Aorta (tissue), 5 donors: ENCODE results near the gene MTFR1L. TPM values are rescaled to one million over a fixed set of nuclear protein-coding genes. Genes with fewer than 3 reads are reported as not detected.

Source experiments
- ATAC-seq: fragments of 200-7000 bp; cut with Tn5 transposase; one replicate; pipeline ENCODE4 v1.9.1; 2022; ENCODE audit warnings: moderate library complexity; ENCODE audit not compliant: low FRiP score
- DNase-seq, 2 donors: peaks; one replicate each; pipeline ENCODE4 v3.0.0-alpha.2; 2020
- H3K27ac ChIP-seq, 2 donors: one replicate each; pipeline ENCODE4 v1.5.1; 2013; ENCODE audit warnings: low read length in 2 of 2, mild to moderate bottlenecking in 2 of 2, moderate library complexity in 2 of 2, control low read depth in 1 of 2, inconsistent platforms in 1 of 2, low read depth in 1 of 2
- H3K27me3 ChIP-seq, 2 donors: one replicate each; pipeline ENCODE4 v1.6.1; 2013; ENCODE audit warnings: control low read depth in 1 of 2, low read length in 1 of 2, mild to moderate bottlenecking in 1 of 2, moderate library complexity in 1 of 2; ENCODE audit not compliant: insufficient read depth in 2 of 2, control insufficient read depth in 1 of 2
- H3K36me3 ChIP-seq, 2 donors: one replicate each; pipeline ENCODE4 v1.6.1; 2013; ENCODE audit warnings: control low read depth in 1 of 2, low read length in 1 of 2, mild to moderate bottlenecking in 1 of 2; ENCODE audit not compliant: insufficient read depth in 2 of 2, control insufficient read depth in 1 of 2
- H3K4me1 ChIP-seq, 2 donors: one replicate each; pipeline ENCODE4 v1.6.1; 2013; ENCODE audit warnings: low read length in 2 of 2, control low read depth in 1 of 2, mild to moderate bottlenecking in 1 of 2, moderate library complexity in 1 of 2; ENCODE audit not compliant: insufficient read depth in 2 of 2, control insufficient read depth in 1 of 2
- H3K4me3 ChIP-seq, 2 donors: one replicate each; pipeline ENCODE4 v1.5.1; 2013; ENCODE audit warnings: low read length in 2 of 2, control low read depth in 1 of 2, mild to moderate bottlenecking in 1 of 2
- H3K9me3 ChIP-seq: one replicate; pipeline ENCODE4 v1.6.1; 2013; ENCODE audit warnings: mild to moderate bottlenecking, low read length; ENCODE audit not compliant: control insufficient read depth
- WGBS, 2 donors: extraction: QIAGEN DNeasy Blood & Tissue Kit; methylation state at CpG; one replicate each; pipeline ENCODE4 v1.1.7; 2013; 5-methylcytosine and 5-hydroxymethylcytosine counted together
- intact Hi-C, 2 donors: fragments of 100-400 bp; cut with DNase I; formaldehyde crosslinking; loops; one replicate each; pipeline versions ENCODE4 v1.14.2 to v1.15.0; 2022
- polyA plus RNA-seq, 2 donors: library from polyadenylated mRNA; stranded (reverse); fragments of 200-250 nt; gene quantifications; one replicate each; pipeline ENCODE4 v1.2.3, GENCODE V29; 2013
- total RNA-seq, 2 donors: library from RNA; stranded (reverse); fragmentation: NEBNext Ultra II Directional; extraction: Animal tissue kit (Norgen Biotek cat#: 25700); gene quantifications; one replicate each; pipeline ENCODE4 v1.2.1, GENCODE V29; 2021
- donor health status: healthy with polysubstance abuse.
- donor health status: Bipolar disorder and iron deficiency.
- donor health status: DM: no; HTN: no; CAD: no.
- donor health status: DM: no; HTN: no; CAD: no.
- donor health status: DM: yes; HTN: yes; CAD: no.

Gene MTFR1L
- total and polyA plus RNA-seq, 4 donors, result 52.2 to 72.3 (median 56.8) TPM

DNA sequence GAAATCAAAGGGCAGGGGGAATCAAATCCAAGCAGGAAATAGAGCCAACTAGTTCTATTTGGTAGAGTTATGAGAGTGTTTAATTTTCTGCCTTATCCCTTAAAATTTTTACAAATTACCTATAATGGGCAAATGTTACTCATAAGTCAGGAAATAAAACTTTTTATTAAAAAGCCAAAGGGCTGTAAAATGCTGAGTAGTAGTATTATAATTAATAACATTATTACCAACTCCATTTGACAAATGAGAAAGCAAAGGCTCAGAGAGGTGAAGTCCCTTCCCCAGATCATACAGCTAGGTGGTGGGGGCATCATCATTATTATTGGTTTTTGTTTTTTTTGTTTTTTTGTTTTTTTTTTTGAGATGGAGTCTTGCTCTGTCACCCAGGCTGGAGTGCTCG, 16.4 kb upstream of the MTFR1L start:
- no peak overlapping the region for H3K27ac ChIP-seq
- WGBS, 2 donors, result 90 to 93% methylated on average over 1 of the region's 1 CpG
- no peak for DNase-seq
- intact Hi-C loops, result loop anchor here (10.0 kb wide), 2 partner anchors 369 to 569 kb away; partner anchors contain the start of genes MACO1 (in 1 of the 2) and SYF2 (in 1 of the 2)
- H3K4me3 ChIP-seq, result no peak overlapping the region
- no peaks in the 10 kb centered on the region for H3K4me1 ChIP-seq
- ATAC-seq, result no peak
- no peaks in the 10 kb centered on the region for H3K9me3 ChIP-seq
- no peaks in the 10 kb centered on the region for H3K36me3 ChIP-seq
- no peaks in the 10 kb centered on the region for H3K27me3 ChIP-seq

GRCh38 chr1:25804244-25804963, 15.3 kb upstream of the MTFR1L start:
- no peaks in the 10 kb centered on the region for H3K4me1 ChIP-seq
- no peak overlapping the region for H3K4me3 ChIP-seq
- ATAC-seq, result no peak
- intact Hi-C loops, result loop anchor here (10.0 kb wide), 2 partner anchors 370 to 570 kb away; partner anchors contain the start of genes MACO1 (in 1 of the 2) and SYF2 (in 1 of the 2)
- no peaks in the 10 kb centered on the region for H3K27me3 ChIP-seq
- 62% methylated on average over 10 of the region's 10 CpGs for WGBS, 2 donors
- no peak overlapping the region for H3K27ac ChIP-seq
- peak in 1 of 2 donors; percentile 55 for DNase-seq
- no peaks in the 10 kb centered on the region for H3K9me3 ChIP-seq
- no peaks in the 10 kb centered on the region for H3K36me3 ChIP-seq

- WGBS, 2 donors, result 85 to 86% methylated on average over 15 of the region's 15 CpGs
- no peaks in the 10 kb centered on the region for H3K36me3 ChIP-seq
- H3K27ac ChIP-seq, result peak overlapping the region in 1 of 2 donors; percentile 85
- H3K27me3 ChIP-seq, result no peaks in the 10 kb centered on the region
- ATAC-seq (no peak), DNase-seq (peak in 1 of 2 donors; percentile 49)
- H3K4me1 ChIP-seq, result no peaks in the 10 kb centered on the region
- H3K9me3 ChIP-seq, result no peaks in the 10 kb centered on the region
- intact Hi-C loops, result loop anchor here (10.0 kb wide), 2 partner anchors 370 to 570 kb away; partner anchors contain the start of genes MACO1 (in 1 of the 2) and SYF2 (in 1 of the 2)
- no peak overlapping the region for H3K4me3 ChIP-seq
Measured at GRCh38 chr1:25804964-25805862, 14.5 kb upstream of the MTFR1L start.

- Histone ChIP-seq H3K4me1 (no peaks in the 10 kb centered on the region), H3K36me3 (no peaks in the 10 kb centered on the region), H3K4me3 (no peak overlapping the region), H3K27ac (peak overlapping the region in 1 of 2 donors; percentile 85), H3K9me3 (no peaks in the 10 kb centered on the region), H3K27me3 (no peaks in the 10 kb centered on the region)
- intact Hi-C loops, result loop anchor here (10.0 kb wide), 2 partner anchors 371 to 571 kb away; partner anchors contain the start of genes MACO1 (in 1 of the 2) and SYF2 (in 1 of the 2)
- peak; percentile 72 for ATAC-seq
- peak; percentile 78 to 86 for DNase-seq
- WGBS, 2 donors, result 7 to 12% methylated on average over 3 of the region's 3 CpGs
Measured at GRCh38 chr1:25805863-25806225, 13.9 kb upstream of the MTFR1L start.

- DNase-seq (peak; percentile 87 to 92), ATAC-seq (peak; percentile 77)
- Histone ChIP-seq H3K27me3 (no peaks in the 10 kb centered on the region), H3K27ac (peak overlapping the region in 1 of 2 donors; percentile 85), H3K36me3 (no peaks in the 10 kb centered on the region), H3K4me3 (no peak overlapping the region), H3K4me1 (no peaks in the 10 kb centered on the region), H3K9me3 (no peaks in the 10 kb centered on the region)
- WGBS, 2 donors, result 11 to 18% methylated on average over 4 of the region's 4 CpGs
- intact Hi-C loops, result loop anchor here (10.0 kb wide), 2 partner anchors 372 to 572 kb away; partner anchors contain the start of genes MACO1 (in 1 of the 2) and SYF2 (in 1 of the 2)
Measured at GRCh38 chr1:25806418-25806817, 13.3 kb upstream of the MTFR1L start.

GRCh38 chr1:25807480-25808390, 12.0 kb upstream of the MTFR1L start:
- H3K4me1 ChIP-seq, result no peaks in the 10 kb centered on the region
- no peak for ATAC-seq
- H3K36me3 ChIP-seq, result no peaks in the 10 kb centered on the region
- H3K27ac ChIP-seq, result no peak overlapping the region
- DNase-seq, result peak in 1 of 2 donors; percentile 73
- H3K4me3 ChIP-seq, result no peak overlapping the region
- 93% methylated on average over 18 to 20 of the region's 20 CpGs for WGBS, 2 donors
- no peaks in the 10 kb centered on the region for H3K27me3 ChIP-seq
- H3K9me3 ChIP-seq, result no peaks in the 10 kb centered on the region
- intact Hi-C loops, result loop anchor here (10.0 kb wide), 2 partner anchors 373 to 573 kb away; partner anchors contain the start of genes MACO1 (in 1 of the 2) and SYF2 (in 1 of the 2)

GRCh38 chr1:25808481-25809244, 11.1 kb upstream of the MTFR1L start:
- Histone ChIP-seq H3K4me3 (no peak overlapping the region), H3K27ac (no peak overlapping the region), H3K27me3 (no peaks in the 10 kb centered on the region), H3K9me3 (no peaks in the 10 kb centered on the region), H3K36me3 (no peaks in the 10 kb centered on the region), H3K4me1 (no peaks in the 10 kb centered on the region)
- DNase-seq (peak in 1 of 2 donors; percentile 73), ATAC-seq (no peak)
- 91% methylated on average over 34 of the region's 34 CpGs for WGBS, 2 donors
- intact Hi-C loops, result loop anchor here (10.0 kb wide), 2 partner anchors 374 to 574 kb away; partner anchors contain the start of genes MACO1 (in 1 of the 2) and SYF2 (in 1 of the 2)
